LNCaP clone FGC (cell line): ENCODE measurements around the gene ZNF396.

Experiments used
- DNase-seq: peaks from one replicate; pipeline ENCODE4 v3.0.0-alpha.2; 2011; ENCODE audit warnings: low read depth
- H3K4me3 ChIP-seq: 2 replicates; pipeline ENCODE4 v1.5.1; 2011; ENCODE audit warnings: mild to moderate bottlenecking, low read depth, low read length, control low read depth
- CTCF ChIP-seq: IDR thresholded peaks from 2 replicates; pipeline ENCODE4 v1.5.1; 2012; ENCODE audit warnings: mild to moderate bottlenecking; ENCODE audit not compliant: control insufficient read depth, insufficient read depth; ENCODE audit errors: extremely low read depth

Gene ZNF396

GRCh38 chr18:35331367-35332087 is 45.6 kb downstream of the ZNF396 start:
- DNase-seq: no peak
- TF ChIP-seq CTCF: no peak

GRCh38 chr18:35328868-35329267 is 48.3 kb downstream of the ZNF396 start:
- no peak for DNase-seq
- no peak overlapping the region for H3K4me3 ChIP-seq
- no peak for TF ChIP-seq CTCF

More at GRCh38 chr18:35331367-35332087, 45.6 kb downstream of the ZNF396 start:
- no peak overlapping the region for H3K4me3 ChIP-seq

DNA sequence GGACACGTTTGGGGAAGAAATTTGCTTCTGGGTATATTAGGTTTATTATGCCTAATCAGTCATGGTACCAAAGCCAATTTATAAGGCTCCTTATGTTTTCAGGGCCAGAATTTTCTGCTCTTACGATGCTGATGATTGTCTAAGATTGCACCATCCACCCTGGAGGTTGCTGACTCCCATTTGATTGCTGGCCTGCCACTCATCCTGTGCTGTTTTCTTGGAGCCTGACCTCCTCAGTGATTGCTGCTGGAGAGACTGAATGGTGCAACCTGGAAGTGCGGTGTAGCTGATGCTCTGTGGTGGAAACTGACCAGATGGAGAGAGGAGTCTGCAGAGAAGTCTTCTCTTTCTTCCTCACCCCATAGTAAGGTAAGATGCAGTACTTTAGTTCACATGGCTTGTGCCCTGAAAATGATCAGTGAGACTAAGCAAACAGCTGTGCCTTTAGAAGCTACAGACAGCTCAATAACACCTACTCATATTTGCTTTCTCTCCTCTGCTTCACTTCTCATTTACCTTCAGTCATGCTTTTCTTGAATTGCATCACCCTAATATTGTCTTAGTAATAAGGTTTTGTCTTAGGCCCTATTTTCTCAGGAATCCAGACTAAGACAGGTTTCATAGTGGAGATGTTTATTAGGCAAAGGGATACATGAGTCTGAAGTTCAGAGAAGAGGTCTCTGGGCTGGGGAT is 50.3 kb downstream of the ZNF396 start:
- H3K4me3 ChIP-seq: no peak overlapping the region
- DNase-seq: no peak
- TF ChIP-seq CTCF: no peak

DNA sequence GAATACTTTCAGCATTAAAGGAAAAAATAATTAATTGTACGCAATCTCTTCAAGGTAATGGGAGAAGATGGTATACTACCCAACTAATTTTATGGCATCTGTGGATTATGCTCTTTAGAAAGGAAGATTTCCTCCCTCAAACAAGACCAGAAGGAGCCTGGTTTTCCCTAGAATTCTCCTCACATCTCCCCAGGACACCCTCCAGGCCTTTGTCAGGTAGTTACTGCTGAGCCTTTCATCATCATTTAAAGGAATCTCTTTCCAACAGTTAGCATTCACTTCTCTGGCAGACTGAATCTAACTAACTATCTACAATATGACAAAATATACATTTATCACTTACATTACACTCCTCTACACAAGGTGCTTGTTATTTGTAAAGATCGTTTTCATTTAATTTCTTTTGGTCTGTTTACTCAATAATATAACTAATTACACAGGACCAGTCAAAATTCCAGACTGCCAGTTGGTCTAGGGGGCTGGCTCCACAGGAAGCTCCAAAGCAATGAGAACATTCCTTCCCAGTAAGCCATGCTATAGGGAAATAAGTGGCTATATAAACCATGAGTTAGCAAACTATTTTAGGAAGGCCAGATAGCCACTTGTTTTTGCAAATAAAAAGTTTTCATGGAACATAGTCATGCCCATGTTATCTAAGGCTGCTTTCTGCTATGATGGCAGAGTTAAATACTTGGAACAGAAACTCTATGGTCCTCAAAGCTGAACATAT is 52.0 kb downstream of the ZNF396 start:
- no peak for DNase-seq
- no peak for TF ChIP-seq CTCF
- no peak overlapping the region for H3K4me3 ChIP-seq

GRCh38 chr18:35322486-35323458 is 54.4 kb downstream of the ZNF396 start:
- no peak for DNase-seq
- H3K4me3 ChIP-seq: no peak overlapping the region
- no peak for TF ChIP-seq CTCF
